LNCaP clone FGC (cell line): ENCODE data around the gene UBAP2L.
"Not testable (repeated sequence)": the region's sequence is repeated elsewhere in the genome, so short reads cannot be mapped to it uniquely, and the experiment has no call there.

Experiments used
- DNase-seq: peaks from one replicate; pipeline ENCODE4 v3.0.0-alpha.2; 2011; ENCODE audit warnings: low read depth
- H3K4me3 ChIP-seq: 2 replicates; pipeline ENCODE4 v1.5.1; 2011; ENCODE audit warnings: mild to moderate bottlenecking, low read depth, low read length, control low read depth
- CTCF ChIP-seq: IDR thresholded peaks from 2 replicates; pipeline ENCODE4 v1.5.1; 2012; ENCODE audit warnings: mild to moderate bottlenecking; ENCODE audit not compliant: control insufficient read depth, insufficient read depth; ENCODE audit errors: extremely low read depth

UBAP2L gene

GRCh38 chr1:154199563-154199879, 21.2 kb upstream of the UBAP2L start:
- no peak overlapping the region for H3K4me3 ChIP-seq
- TF ChIP-seq CTCF, result peak; percentile 43
- DNase-seq, result no peak

DNA sequence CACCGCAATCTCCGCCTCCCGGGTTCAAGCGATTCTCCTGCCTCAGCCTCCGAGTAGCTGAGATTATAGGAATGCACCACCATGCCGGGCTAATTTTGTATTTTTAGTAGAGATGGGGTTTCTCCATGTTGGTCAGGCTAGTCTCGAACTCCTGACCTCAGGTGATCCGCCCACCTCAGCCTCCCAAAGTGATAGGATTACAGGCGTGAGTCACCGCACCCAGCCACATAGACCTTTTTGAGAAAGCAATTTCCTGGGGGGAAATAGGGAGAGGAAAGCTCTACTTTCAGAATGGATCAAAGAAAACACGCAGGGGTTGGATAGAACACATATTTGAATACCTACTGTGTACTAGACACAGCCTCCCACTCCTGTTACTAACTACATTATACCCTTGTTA, 15.0 kb upstream of the UBAP2L start:
- not testable (repeated sequence) for H3K4me3 ChIP-seq, DNase-seq

- TF ChIP-seq CTCF, result no peak
- no peak within 1 kb of the TSS for H3K4me3 ChIP-seq
- DNase-seq, result no peak
Observed at GRCh38 chr1:154206196-154206595, 14.6 kb upstream of the UBAP2L start, which contains the start of gene CFAP141. CFAP141 (minus strand) TSS chr1:154206333; CDS start chr1:154206307, 26 bp downstream.

DNA sequence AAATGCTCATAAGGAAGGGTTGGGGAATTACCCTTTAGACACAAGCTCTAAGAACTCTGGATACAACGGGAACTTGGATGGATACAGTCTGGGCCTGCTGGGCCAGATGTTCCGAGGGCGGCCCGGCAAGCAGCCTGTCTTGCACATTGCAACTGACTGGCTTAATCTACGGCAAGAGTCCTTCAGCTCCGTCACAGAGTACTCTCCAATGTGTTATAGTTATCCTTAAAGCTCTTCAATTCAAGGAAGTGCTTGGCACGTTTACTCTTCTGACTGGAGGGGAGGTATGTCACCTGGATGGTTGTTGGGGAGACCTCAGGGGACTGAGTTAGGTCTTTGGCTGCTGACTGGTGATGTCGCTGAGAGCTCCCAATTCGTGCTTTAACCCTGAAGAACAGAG, 13.5 kb upstream of the UBAP2L start:
- H3K4me3 ChIP-seq, result no peak overlapping the region
- TF ChIP-seq CTCF, result no peak

GRCh38 chr1:154208677-154209388, 11.9 kb upstream of the UBAP2L start:
- DNase-seq, result no peak
- no peak overlapping the region for H3K4me3 ChIP-seq
- no peak for TF ChIP-seq CTCF

More for the DNA sequence above, 13.5 kb upstream of the UBAP2L start:
- no peak for DNase-seq

DNA sequence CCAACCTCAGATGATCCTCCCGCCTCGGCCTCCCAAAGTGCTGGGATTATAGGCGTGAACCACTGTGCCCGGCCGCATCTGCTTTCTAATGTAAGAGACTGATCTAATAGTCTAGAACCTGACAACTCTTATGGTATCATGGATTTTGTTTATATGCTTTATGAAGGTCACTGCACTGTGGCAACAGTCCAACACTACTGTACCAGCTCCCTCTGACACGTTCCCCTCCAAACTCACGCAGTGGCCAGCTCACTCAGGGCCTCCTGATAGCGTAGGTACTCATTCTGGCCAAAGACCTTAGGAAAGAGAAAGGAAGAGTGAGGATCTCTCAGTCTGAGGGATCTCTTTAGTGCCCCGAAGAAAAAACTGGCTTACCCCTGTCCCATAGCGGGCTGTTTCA, 8.7 kb upstream of the UBAP2L start:
- no peak overlapping the region for H3K4me3 ChIP-seq
- DNase-seq, result no peak
- TF ChIP-seq CTCF, result no peak

- no peak overlapping the region for H3K4me3 ChIP-seq
- DNase-seq, result no peak
- no peak for TF ChIP-seq CTCF
Observed at GRCh38 chr1:154213274-154213673, 7.5 kb upstream of the UBAP2L start.

DNA sequence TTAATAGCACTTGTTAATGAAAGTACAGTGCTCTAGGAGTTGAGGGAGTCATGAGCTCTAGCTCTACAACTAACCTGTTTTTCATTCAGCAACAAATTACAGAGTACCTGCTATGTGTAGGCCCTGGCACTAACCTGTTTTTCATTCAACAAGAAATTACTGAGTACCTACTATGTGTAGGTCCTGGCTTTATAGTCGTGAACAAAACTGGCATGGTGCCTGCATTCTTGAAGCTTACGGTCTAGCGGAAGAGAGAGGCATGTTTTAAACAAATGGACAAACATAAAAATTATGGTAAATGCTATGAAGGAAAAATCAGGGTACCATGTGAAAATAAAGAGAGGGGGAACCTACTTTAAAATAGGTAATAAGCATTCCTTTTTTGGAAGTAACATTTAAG, 2.2 kb upstream of the UBAP2L start:
- no peak for DNase-seq
- TF ChIP-seq CTCF, result no peak
- H3K4me3 ChIP-seq, result peak overlapping the region; percentile 97
